Lung (tissue), 12 donors: ENCODE data around the gene FAM149B1. TPM values are rescaled to one million over a fixed set of nuclear protein-coding genes. Genes with fewer than 3 reads are reported as not detected.

Experiments used
- ATAC-seq: fragments of 200-7000 bp; cut with Tn5 transposase; one replicate; pipeline ENCODE4 v1.9.1; 2020; ENCODE audit warnings: moderate number of reproducible peaks; ENCODE audit not compliant: insufficient read depth, low FRiP score
- DNase-seq, 3 donors: peaks; one replicate each; pipeline ENCODE4 v3.0.0-alpha.2; 2013 to 2017
- H3K27ac ChIP-seq, 2 donors: one replicate each; pipeline ENCODE4 v1.5.1; 2013; ENCODE audit warnings: mild to moderate bottlenecking in 2 of 2, moderate library complexity in 2 of 2, control low read depth in 1 of 2, inconsistent platforms in 1 of 2, low read depth in 1 of 2, low read length in 1 of 2
- H3K27me3 ChIP-seq, 3 donors: one replicate each; pipeline ENCODE4 v1.5.1; 2013; ENCODE audit warnings: low read length in 2 of 3; ENCODE audit not compliant: control insufficient read depth in 3 of 3, insufficient read depth in 3 of 3
- H3K36me3 ChIP-seq, 4 donors: one replicate each; pipeline ENCODE4 v1.5.1; 2013; ENCODE audit warnings: low read length in 4 of 4, mild to moderate bottlenecking in 1 of 4, moderate library complexity in 1 of 4; ENCODE audit not compliant: control insufficient read depth in 4 of 4, insufficient read depth in 4 of 4
- H3K4me1 ChIP-seq, 5 donors: one replicate each; pipeline ENCODE4 v1.5.1; 2013; ENCODE audit warnings: low read length in 5 of 5, mild to moderate bottlenecking in 2 of 5, moderate library complexity in 1 of 5; ENCODE audit not compliant: control insufficient read depth in 5 of 5, insufficient read depth in 5 of 5
- H3K4me3 ChIP-seq: one replicate; pipeline ENCODE4 v1.5.1; 2013; ENCODE audit warnings: mild to moderate bottlenecking, control low read depth, moderate library complexity
- H3K9ac ChIP-seq, 2 donors: one replicate each; pipeline ENCODE4 v1.5.1; 2013; ENCODE audit warnings: low read length in 2 of 2, control low read depth in 1 of 2; ENCODE audit not compliant: insufficient read depth in 1 of 2
- H3K9me3 ChIP-seq, 4 donors: one replicate each; pipeline ENCODE4 v1.5.1; 2013; ENCODE audit warnings: low read length in 3 of 4, mild to moderate bottlenecking in 1 of 4, moderate library complexity in 1 of 4; ENCODE audit not compliant: control insufficient read depth in 4 of 4, insufficient read depth in 3 of 4
- WGBS, 2 donors: extraction: QIAGEN DNeasy Blood & Tissue Kit; methylation state at CpG; one replicate each; pipeline ENCODE4 v1.1.7; 2013; 5-methylcytosine and 5-hydroxymethylcytosine counted together
- polyA plus RNA-seq, 2 donors: library from polyadenylated mRNA; stranded (reverse); fragments of 200-250 nt; gene quantifications; one replicate each; pipeline ENCODE4 v1.2.1, GENCODE V29; 2013
- total RNA-seq, 2 donors: library from RNA; depleted of rRNA in 1 of 2; stranded (reverse); fragments of >200 nt in 1 of 2; gene quantifications; one replicate each; pipeline ENCODE4 v1.2.1, GENCODE V29; 2014 to 2021
- TF ChIP-seq, protein P1 (sequence below): IDR thresholded peaks from 2 replicates; pipeline ENCODE4 v1.5.1; 2012; ENCODE audit warnings: mild to moderate bottlenecking; ENCODE audit errors: control extremely low read depth, extremely low read depth
- donor health status: control.
- donor health status: control.
- donor health status: Bipolar disorder and iron deficiency.
- donor health status: healthy.
- donor health status: DM: yes; HTN: yes; CAD: no.

The FAM149B1 gene
- total and polyA plus RNA-seq, 4 donors: 10.7 to 35.9 (median 18.0) TPM

DNA sequence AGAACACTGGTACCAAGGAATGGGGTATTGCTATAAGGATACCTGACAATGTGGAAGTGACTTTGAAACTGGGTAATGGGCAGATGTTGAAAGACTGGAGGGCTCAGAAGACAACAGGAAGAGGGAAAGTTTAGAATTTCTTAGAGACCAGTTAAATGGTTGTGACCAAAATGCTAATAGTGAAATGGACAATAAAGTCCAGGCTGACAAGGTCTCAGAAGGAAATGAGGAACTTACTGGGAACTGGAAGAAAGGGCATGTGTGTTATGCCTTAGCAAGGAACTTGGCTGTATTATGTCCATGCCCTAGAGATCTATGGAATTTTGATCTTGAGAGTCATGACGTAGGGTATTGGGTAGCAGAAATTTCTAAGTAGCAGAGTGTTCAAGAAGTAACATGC is 38.0 kb downstream of the FAM149B1 start:
- DNase-seq (no peak), ATAC-seq (no peak)
- TF ChIP-seq, protein P1, sequence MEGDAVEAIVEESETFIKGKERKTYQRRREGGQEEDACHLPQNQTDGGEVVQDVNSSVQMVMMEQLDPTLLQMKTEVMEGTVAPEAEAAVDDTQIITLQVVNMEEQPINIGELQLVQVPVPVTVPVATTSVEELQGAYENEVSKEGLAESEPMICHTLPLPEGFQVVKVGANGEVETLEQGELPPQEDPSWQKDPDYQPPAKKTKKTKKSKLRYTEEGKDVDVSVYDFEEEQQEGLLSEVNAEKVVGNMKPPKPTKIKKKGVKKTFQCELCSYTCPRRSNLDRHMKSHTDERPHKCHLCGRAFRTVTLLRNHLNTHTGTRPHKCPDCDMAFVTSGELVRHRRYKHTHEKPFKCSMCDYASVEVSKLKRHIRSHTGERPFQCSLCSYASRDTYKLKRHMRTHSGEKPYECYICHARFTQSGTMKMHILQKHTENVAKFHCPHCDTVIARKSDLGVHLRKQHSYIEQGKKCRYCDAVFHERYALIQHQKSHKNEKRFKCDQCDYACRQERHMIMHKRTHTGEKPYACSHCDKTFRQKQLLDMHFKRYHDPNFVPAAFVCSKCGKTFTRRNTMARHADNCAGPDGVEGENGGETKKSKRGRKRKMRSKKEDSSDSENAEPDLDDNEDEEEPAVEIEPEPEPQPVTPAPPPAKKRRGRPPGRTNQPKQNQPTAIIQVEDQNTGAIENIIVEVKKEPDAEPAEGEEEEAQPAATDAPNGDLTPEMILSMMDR: no peak
- Histone ChIP-seq H3K9ac (no peak overlapping the region), H3K4me3 (no peak overlapping the region), H3K36me3 (peaks cover 3 to 8% (median 5%) of the 10 kb centered on the region in 4 donors), H3K9me3 (no peaks in the 10 kb centered on the region), H3K4me1 (no peaks in the 10 kb centered on the region), H3K27me3 (no peaks in the 10 kb centered on the region), H3K27ac (no peak overlapping the region)
- 89 to 90% methylated on average over 1 of the region's 1 CpG for WGBS, 2 donors

DNA sequence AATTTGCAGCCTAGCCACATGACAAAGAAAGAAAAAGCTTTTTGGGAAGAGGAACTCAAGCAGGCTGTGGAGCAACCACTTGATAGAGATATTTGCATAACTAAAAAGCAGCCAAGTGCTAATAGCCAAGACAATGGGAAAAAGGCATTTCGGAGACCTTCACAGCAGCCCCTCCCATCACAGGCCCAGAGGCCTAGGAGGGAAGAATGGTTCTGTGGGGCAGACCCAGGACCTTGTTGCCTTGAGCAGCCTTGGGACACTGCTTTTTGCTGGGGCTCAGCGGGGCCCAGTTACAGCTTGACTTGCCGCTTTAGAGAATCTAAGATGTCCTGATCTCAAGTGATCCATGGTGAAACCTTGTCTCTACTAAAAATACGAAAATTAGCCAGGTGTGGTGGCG is 38.5 kb downstream of the FAM149B1 start:
- no peak for ATAC-seq
- Histone ChIP-seq H3K4me1 (no peaks in the 10 kb centered on the region), H3K36me3 (peaks cover 2 to 8% (median 4%) of the 10 kb centered on the region in 4 donors), H3K27ac (no peak overlapping the region), H3K9ac (no peak overlapping the region), H3K27me3 (no peaks in the 10 kb centered on the region), H3K4me3 (no peak overlapping the region), H3K9me3 (no peaks in the 10 kb centered on the region)
- TF ChIP-seq, protein P1: no peak
- DNase-seq: no peak
- WGBS, 2 donors: 98 to 99% methylated on average over 5 of the region's 5 CpGs

DNA sequence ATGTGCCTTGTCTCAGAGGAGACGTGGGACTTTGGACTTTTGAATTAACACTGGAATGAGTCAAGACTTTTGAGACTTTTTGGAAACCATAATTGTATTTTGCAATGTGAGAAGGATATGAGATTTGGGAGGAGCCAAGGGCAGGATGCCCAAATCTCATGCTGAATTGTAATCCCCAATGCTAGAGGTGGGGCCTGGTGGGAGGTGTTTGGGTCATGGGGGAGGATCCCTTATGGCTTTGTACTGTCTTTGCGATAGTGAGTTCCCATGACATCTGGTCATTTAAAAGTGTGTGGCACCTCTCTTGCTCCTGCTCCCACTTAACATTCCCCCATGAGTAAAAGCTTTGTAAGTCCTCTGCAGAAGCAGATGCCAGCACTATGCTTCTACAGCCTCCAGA is 40.0 kb downstream of the FAM149B1 start:
- TF ChIP-seq, protein P1: no peak
- H3K9ac ChIP-seq: no peak overlapping the region
- H3K27ac ChIP-seq: no peak overlapping the region
- peaks cover 0 to 8% (median 1%) of the 10 kb centered on the region in 4 donors for H3K36me3 ChIP-seq
- no peaks in the 10 kb centered on the region for H3K27me3 ChIP-seq
- ATAC-seq (no peak), DNase-seq (peak in 1 of 3 donors; percentile 10)
- no peak overlapping the region for H3K4me3 ChIP-seq
- 82 to 89% methylated on average over 2 of the region's 2 CpGs for WGBS, 2 donors
- no peaks in the 10 kb centered on the region for H3K9me3 ChIP-seq
- no peaks in the 10 kb centered on the region for H3K4me1 ChIP-seq

DNA sequence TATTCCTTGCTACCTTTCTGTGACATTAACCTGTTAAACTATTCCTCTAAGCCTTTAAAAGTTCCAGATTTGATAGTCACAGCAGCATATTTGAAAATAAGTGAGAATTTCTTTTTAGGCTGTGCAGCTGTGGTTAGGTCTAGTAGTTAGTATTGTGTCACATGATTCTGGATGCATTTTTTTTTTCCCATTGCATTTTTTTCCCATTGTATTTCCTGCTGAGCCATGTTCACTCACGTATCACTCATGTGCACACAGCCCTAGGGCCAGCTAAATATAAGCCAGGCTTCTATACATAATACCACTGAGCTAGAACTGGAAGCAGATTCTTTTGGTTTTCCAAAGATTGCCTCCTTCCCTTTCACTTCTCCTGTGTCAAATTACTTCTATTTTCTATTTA is 41.8 kb downstream of the FAM149B1 start:
- H3K9me3 ChIP-seq: no peaks in the 10 kb centered on the region
- WGBS, 2 donors: 70 to 75% methylated on average over 1 of the region's 1 CpG
- H3K4me3 ChIP-seq: no peak overlapping the region
- peaks cover 0 to 8% (median under 1%) of the 10 kb centered on the region in 4 donors for H3K36me3 ChIP-seq
- H3K4me1 ChIP-seq: no peaks in the 10 kb centered on the region
- H3K27me3 ChIP-seq: no peaks in the 10 kb centered on the region
- no peak overlapping the region for H3K27ac ChIP-seq
- H3K9ac ChIP-seq: no peak overlapping the region
- TF ChIP-seq, protein P1: no peak
- ATAC-seq (no peak), DNase-seq (peak in 1 of 3 donors; percentile 14)
